Measurements from ENCODE around the gene ZNF652.
A peak's percentile ranks its signal among the peaks of the same experiment; 100 is the strongest.
"Not testable (repeated sequence)": the region's sequence is repeated elsewhere in the genome, so short reads cannot be mapped to it uniquely, and the experiment has no call there.

The ZNF652 gene

GRCh38 chr17:49269356-49269755, 92.7 kb downstream of the ZNF652 start:
- no peak for TF ChIP-seq CTCF (IDR thresholded peaks at IDR 0.05; ENCODE audit: insufficient read depth, low read depth, low read length, missing control alignments)
- no peak overlapping the region for H3K4me3 ChIP-seq (ENCODE audit: low read length)
- no peak for DNase-seq (ENCODE audit: low read depth)

- no peak for DNase-seq (ENCODE audit: low read depth)
- no peak overlapping the region for H3K4me3 ChIP-seq (ENCODE audit: low read length)
- TF ChIP-seq CTCF (IDR thresholded peaks at IDR 0.05; ENCODE audit: insufficient read depth, low read depth, low read length, missing control alignments) = no peak
Observed at GRCh38 chr17:49267912-49268311, 94.1 kb downstream of the ZNF652 start.

GRCh38 chr17:49266233-49266632, 95.8 kb downstream of the ZNF652 start:
- DNase-seq (ENCODE audit: low read depth) = peak; percentile 90
- TF ChIP-seq CTCF (IDR thresholded peaks at IDR 0.05; ENCODE audit: insufficient read depth, low read depth, low read length, missing control alignments) = no peak
- no peak overlapping the region for H3K4me3 ChIP-seq (ENCODE audit: low read length)

- not testable (repeated sequence) for H3K4me3 ChIP-seq (ENCODE audit: low read length); DNase-seq (ENCODE audit: low read depth)
Observed at GRCh38 chr17:49261540-49261939, 100.5 kb downstream of the ZNF652 start.

- no peak for TF ChIP-seq CTCF (IDR thresholded peaks at IDR 0.05; ENCODE audit: insufficient read depth, low read depth, low read length, missing control alignments)
- peak overlapping the region; percentile 41 for H3K4me3 ChIP-seq (ENCODE audit: low read length)
- DNase-seq (ENCODE audit: low read depth) = peak; percentile 83
Observed at GRCh38 chr17:49260817-49261291, 101.2 kb downstream of the ZNF652 start.

- DNase-seq (ENCODE audit: low read depth) = peak; percentile 29
- H3K4me3 ChIP-seq (ENCODE audit: low read length) = peak overlapping the region; percentile 41
- no peak for TF ChIP-seq CTCF (IDR thresholded peaks at IDR 0.05; ENCODE audit: insufficient read depth, low read depth, low read length, missing control alignments)
Observed at GRCh38 chr17:49260011-49260816, 101.8 kb downstream of the ZNF652 start.

- no peak for DNase-seq (ENCODE audit: low read depth)
- no peak for TF ChIP-seq CTCF (IDR thresholded peaks at IDR 0.05; ENCODE audit: insufficient read depth, low read depth, low read length, missing control alignments)
- peak overlapping the region; percentile 41 for H3K4me3 ChIP-seq (ENCODE audit: low read length)
Observed at GRCh38 chr17:49259663-49260010, 102.4 kb downstream of the ZNF652 start.

All from epithelial cell of esophagus (primary cell).